ENCODE measurements around the gene PRADC1.

PRADC1 gene

GRCh38 chr2:73233932-73234832 lies 1.1 kb upstream of the PRADC1 start, which contains the start of gene CCT7:
TSS of gene CCT7 (plus strand) at chr2:73234308. CDS start at chr2:73234379, 71 bp downstream.
- DNase-seq, result peak; percentile 39 to 55

DNA sequence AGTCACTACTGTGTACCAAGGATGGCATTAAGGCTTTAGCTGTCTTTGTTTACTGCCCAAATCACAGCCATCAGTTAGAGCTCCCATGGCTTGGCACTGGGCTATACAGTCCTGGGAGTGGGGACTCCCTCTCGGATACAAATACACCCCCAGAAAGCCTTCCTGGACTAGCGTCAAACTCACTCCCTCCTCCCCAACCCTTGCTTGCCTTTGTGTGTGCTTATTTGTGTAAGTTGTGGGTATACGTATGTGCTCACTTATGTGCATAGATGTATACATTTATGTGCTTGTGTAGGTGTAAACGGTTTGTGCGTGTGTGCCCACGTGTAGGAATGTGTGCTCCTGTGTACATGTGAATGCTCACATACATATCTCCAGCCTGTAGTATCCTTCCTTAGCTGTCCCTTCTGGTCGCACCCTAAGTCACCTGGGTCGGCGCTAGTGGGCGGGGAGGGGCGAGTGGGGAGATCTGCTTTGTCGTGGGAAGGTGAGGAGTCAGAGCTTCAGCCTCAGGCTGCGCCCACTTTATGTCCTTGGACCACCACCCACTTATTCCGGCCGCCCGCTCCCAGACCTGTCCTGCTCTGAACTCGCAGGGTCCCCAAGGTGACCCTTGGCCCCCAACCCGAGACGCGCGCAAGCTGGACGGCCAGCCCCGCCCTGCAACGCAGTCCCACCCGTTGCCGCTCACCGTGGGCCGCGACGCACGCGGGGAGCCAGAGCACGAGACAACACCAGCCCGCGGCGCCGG lies 461 bp downstream of the PRADC1 start:
- no peak for DNase-seq

DNA sequence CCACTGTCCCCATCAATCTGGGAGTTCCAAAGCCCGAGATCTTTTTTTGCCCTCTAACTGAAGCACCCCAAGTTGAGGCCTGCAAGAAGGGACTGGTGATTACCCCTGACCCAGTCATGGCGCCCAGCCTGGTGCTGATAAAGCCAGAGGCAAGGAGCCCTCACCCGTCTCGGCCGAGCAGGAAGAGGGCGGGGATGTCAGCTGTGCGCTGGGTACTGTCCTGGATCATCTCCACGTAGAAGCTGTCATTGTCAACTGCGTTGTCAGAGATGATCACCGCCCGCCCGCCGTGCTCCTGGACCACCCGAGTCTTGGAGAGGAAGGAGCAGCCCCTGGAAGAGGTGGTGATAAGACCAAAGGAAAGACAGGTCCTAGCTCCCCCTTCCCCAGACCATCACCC lies 4.4 kb downstream of the PRADC1 start:
- no peak for DNase-seq

- DNase-seq, result no peak
These were observed 6.0 kb downstream of the PRADC1 start for GRCh38 chr2:73227086-73227485.

DNA sequence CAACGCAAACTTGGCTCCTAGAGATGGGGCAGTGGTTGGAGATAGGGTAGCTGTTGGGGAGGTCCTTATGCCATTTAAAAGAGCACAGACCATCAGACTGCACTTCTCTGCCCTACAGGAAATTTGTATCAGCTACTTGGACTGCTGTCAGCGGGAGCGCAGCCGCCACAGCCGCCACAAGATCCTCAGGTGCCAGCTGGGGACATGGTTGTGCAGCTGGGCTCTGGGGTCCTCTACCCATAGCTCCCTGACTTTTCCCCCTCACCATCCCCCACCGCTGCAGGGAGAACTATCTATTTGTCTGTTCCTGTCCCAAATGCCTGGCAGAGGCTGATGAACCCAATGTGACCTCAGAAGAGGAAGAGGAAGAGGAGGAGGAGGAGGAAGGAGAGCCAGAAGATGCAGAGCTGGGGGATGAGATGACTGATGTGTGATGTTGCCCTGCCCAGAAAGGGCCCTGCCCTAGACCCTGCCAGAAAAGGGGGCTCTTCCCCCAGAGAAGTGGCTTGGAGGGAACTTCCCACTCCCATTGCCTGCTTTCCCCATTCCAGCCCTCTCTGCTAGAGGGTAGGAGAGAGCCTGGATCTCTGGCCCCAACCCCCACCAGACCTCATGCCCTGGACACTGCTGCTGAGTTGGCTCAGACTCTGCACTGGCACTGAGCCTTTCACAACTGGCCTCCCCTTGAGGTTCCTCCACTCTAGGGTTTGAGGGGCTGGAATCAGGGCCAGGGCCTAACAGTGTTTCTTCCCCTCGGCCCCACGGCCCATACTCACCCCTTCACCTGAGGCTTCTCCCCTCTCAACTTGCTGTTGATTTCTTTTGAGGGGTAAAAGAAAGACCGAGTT lies 7.3 kb downstream of the PRADC1 start:
- no peak for DNase-seq

- DNase-seq, result no peak
These were observed 9.2 kb downstream of the PRADC1 start for GRCh38 chr2:73223821-73224220.

GRCh38 chr2:73218298-73218697 lies 14.7 kb downstream of the PRADC1 start:
- DNase-seq, result no peak

DNA sequence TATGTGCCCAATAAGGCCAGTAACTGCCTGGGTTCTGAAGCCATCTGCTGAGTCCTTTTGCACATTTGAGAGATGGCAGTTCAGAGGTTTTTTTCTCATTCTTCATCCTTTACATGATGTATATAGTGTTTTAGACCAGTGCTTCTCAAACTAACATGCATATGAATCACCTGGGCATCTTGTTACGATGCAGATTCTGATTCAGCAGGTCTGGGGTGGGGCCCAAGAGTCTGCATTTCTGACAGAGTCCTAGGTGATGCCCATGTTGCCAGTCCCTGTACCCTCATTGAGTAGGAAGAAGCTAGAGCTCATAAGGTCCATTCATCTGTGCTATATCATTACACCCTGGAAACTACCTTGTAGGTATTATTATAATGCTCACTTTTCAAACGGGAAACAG lies 15.2 kb downstream of the PRADC1 start:
- no peak for DNase-seq

DNA sequence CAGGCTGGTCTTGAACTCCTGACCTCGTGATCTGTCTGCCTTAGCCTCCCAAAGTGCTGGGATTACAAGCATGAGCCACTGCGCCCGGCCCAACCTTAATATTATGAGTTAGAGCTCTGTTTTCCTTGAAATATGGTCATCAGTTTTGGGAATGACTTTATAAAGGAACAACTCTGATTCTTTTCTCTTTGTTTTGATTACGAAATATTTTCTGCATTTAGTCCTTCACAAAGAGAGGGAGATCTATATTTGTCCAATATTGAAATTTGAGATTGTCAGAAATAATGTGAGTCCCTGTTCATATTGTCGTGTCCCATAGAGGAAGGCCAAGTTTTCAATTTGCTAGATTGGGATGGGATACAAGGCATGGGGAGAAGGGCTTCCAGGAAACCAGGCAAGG lies 15.9 kb downstream of the PRADC1 start:
- no peak for DNase-seq

- no peak for DNase-seq
These were observed 17.8 kb downstream of the PRADC1 start for GRCh38 chr2:73215254-73215653.

- peak; percentile 37 to 56 for DNase-seq
These were observed 18.7 kb downstream of the PRADC1 start, which contains the start of gene SMYD5 for GRCh38 chr2:73214120-73215035. TSS of gene SMYD5 (plus strand) at chr2:73214245. CDS start at chr2:73214267, 22 bp downstream.

GRCh38 chr2:73212448-73213176 lies 20.4 kb downstream of the PRADC1 start:
- DNase-seq, result peak; percentile 3 to 11

DNA sequence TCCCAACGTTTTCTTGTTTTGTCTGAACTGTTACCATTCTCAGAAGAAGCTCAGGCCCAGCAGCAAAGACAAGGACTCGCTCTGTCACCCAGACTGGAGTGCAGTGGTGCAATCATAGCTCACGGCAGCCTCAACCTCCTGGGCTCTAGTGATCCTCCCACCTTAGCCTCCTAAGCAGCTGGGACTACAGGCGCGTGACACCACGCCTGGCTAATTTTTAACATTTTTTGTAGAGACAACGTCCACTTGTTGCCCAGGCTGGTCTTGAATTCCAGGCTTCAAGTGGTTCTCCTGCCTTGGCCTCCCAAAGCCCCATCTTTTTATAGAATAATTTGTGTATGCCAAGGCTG lies 21.0 kb downstream of the PRADC1 start:
- no peak for DNase-seq

DNA sequence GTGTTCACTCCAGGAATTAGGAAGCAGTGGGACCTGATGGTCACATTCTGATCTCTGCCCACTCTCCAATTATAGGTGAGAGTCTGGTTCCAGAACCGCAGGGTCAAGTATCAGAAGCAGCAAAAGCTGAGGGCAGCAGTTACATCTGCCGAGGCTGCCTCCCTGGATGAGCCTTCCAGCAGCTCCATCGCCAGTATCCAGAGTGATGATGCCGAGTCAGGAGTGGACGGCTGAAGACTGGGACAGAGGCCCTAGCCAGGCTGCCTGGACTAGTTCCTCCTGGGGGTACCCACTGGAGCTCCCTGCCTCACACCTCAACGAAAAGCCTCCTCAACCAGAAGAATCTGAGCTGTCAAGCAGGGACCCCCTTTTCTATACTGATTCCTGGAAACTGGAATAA lies 22.3 kb downstream of the PRADC1 start:
- no peak for DNase-seq

DNA sequence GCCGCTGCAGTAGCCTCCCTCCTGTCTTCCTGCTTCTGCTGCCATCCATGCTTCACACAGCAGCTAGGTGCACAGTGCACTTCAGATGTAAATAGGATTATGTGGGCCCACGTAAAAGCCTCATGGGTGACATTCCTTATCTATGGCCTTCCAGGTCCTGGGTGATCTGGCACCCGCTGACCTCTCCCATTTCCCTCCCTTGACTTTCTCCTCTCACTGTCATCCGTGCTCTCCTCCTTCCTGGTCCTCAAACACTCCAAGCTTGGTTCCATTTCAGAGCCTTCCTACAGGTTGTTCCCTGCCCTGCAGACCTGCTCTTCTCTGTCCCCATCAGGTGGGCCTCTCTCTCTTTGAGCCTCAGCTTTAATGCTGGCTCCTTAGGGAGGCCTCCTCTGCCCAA lies 23.0 kb downstream of the PRADC1 start:
- no peak for DNase-seq

GRCh38 chr2:73208258-73208657 lies 24.8 kb downstream of the PRADC1 start:
- DNase-seq, result no peak

DNA sequence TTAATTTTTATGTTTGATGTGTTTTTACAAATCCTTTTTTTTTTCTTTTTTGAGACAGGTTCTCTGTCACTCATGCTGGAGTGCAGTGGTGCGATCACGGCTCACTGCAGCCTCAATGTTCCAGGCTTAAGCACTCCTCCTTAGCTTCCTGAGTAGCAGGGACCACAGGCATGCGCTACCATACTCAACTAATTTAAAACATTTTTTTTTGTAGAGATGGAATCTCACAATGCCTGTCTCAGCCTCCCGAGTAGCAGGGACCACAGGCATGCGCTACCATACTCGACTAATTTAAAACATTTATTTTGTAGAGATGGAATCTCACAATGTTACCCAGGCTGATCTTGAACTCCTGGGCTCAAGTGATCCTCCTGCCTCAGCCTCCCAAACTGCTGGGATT lies 27.4 kb downstream of the PRADC1 start:
- DNase-seq, result no peak

DNA sequence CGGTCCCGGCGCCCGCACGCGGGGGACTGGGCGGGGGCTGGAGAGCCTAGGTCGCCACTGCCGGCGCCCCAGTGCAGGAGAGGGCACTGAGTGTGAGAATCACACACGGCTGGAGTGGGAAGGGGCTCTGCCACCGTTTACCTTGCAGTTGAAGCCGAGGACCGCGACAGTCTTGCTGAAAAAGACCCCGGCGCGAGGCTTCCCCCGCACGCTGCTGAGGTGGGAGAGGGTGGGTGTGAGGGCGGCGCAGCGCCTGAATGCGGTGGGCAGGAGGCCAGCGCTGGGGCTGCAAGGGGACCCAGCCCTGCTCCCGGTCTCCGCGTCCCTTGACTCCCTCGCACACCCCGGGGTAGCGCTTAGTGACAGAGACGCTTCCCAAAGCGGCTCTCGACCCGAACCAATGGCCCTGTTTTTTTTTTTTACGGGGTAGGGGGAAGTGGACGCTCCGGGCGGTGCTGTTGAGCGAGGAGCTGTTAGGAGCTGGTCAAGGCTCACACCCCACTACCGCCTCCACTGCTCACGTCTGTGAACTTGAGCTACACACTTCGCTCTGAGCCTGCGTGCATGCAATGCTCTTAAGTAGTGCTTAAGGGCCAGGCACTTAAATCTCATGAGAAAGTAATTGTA lies 29.9 kb downstream of the PRADC1 start:
- DNase-seq, result peak in 1 of 2 experiments; percentile 18

- DNase-seq, result no peak
These were observed 30.6 kb downstream of the PRADC1 start, which contains the start of gene NOTO for GRCh38 chr2:73202156-73203054. TSS of gene NOTO (plus strand) at chr2:73202574. CDS start at chr2:73202667, 93 bp downstream.

Data from NCI-H187 (cell line).